ENCODE results near the gene TTYH2.

DNA sequence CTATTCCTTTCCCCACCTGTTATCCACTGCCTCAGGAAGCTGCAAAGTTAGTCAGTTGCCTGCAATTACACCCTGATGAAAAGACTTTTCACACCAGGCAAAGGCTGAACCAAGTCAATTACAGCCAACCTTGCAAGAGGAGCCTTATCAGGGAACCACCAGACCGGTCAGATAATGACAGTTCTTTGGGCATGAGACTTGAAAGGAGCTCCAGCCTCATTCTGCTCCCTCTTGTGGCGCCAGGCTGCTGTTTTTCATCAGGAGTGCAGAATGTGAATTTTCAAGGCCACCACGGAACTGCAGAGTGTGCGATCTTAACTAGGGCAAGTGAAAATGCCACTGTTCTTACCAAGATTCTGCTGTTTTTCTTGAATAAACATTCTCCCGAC lies 83.2 kb downstream of the TTYH2 start:
- TF ChIP-seq POLR2A (IDR thresholded peaks at IDR 0.05; ENCODE audit: low read depth, low read length) = no peak
- TF ChIP-seq, protein P1, sequence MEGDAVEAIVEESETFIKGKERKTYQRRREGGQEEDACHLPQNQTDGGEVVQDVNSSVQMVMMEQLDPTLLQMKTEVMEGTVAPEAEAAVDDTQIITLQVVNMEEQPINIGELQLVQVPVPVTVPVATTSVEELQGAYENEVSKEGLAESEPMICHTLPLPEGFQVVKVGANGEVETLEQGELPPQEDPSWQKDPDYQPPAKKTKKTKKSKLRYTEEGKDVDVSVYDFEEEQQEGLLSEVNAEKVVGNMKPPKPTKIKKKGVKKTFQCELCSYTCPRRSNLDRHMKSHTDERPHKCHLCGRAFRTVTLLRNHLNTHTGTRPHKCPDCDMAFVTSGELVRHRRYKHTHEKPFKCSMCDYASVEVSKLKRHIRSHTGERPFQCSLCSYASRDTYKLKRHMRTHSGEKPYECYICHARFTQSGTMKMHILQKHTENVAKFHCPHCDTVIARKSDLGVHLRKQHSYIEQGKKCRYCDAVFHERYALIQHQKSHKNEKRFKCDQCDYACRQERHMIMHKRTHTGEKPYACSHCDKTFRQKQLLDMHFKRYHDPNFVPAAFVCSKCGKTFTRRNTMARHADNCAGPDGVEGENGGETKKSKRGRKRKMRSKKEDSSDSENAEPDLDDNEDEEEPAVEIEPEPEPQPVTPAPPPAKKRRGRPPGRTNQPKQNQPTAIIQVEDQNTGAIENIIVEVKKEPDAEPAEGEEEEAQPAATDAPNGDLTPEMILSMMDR (conservative IDR thresholded peaks at IDR 0.05; ENCODE audit: low read depth, low read length) = 0 out of 2 replicates have a peak, but pooled peaks have one; percentile 26
- TF ChIP-seq, protein P2, sequence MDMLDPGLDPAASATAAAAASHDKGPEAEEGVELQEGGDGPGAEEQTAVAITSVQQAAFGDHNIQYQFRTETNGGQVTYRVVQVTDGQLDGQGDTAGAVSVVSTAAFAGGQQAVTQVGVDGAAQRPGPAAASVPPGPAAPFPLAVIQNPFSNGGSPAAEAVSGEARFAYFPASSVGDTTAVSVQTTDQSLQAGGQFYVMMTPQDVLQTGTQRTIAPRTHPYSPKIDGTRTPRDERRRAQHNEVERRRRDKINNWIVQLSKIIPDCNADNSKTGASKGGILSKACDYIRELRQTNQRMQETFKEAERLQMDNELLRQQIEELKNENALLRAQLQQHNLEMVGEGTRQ (IDR thresholded peaks at IDR 0.05; ENCODE audit: low read depth, low read length) = no peak
- no peak for TF ChIP-seq CEBPB (IDR thresholded peaks at IDR 0.05; ENCODE audit: low read depth, low read length)
- no peak for TF ChIP-seq SMC3 (IDR thresholded peaks at IDR 0.05; ENCODE audit: low read depth, low read length)
- no peak for TF ChIP-seq CHD1 (IDR thresholded peaks at IDR 0.05; ENCODE audit: low read depth, low read length)
- TF ChIP-seq RCOR1 (IDR thresholded peaks at IDR 0.05; ENCODE audit: insufficient replicate concordance, low read length) = no peak
- TF ChIP-seq RAD21 (IDR thresholded peaks at IDR 0.05; ENCODE audit: low read length) = no peak
- TF ChIP-seq BHLHE40 (IDR thresholded peaks at IDR 0.05; ENCODE audit: low read depth, low read length) = no peak
- TF ChIP-seq, protein P3, sequence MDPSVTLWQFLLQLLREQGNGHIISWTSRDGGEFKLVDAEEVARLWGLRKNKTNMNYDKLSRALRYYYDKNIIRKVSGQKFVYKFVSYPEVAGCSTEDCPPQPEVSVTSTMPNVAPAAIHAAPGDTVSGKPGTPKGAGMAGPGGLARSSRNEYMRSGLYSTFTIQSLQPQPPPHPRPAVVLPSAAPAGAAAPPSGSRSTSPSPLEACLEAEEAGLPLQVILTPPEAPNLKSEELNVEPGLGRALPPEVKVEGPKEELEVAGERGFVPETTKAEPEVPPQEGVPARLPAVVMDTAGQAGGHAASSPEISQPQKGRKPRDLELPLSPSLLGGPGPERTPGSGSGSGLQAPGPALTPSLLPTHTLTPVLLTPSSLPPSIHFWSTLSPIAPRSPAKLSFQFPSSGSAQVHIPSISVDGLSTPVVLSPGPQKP (IDR thresholded peaks at IDR 0.05; ENCODE audit: borderline replicate concordance, low read depth, low read length) = no peak
